Mammary epithelial cell (primary cell): ENCODE data around the gene ABTB2.

ENCODE experiments used
- EZH2 ChIP-seq: IDR thresholded peaks from 2 replicates; pipeline ENCODE4 v1.6.1; 2012; ENCODE audit warnings: low read length, inconsistent platforms, borderline replicate concordance
- TF ChIP-seq, protein P1 (sequence below), 2 donors: IDR thresholded peaks in 1 of 2; conservative IDR thresholded peaks in 1 of 2; 2 replicates each; pipeline ENCODE4 v1.5.1; 2011 to 2012; ENCODE audit warnings: inconsistent platforms in 2 of 2, low read length in 2 of 2, mild to moderate bottlenecking in 2 of 2, control low read depth in 1 of 2, low read depth in 1 of 2; ENCODE audit not compliant: insufficient read depth in 1 of 2; ENCODE audit errors: extremely low read depth in 1 of 2

DNA sequence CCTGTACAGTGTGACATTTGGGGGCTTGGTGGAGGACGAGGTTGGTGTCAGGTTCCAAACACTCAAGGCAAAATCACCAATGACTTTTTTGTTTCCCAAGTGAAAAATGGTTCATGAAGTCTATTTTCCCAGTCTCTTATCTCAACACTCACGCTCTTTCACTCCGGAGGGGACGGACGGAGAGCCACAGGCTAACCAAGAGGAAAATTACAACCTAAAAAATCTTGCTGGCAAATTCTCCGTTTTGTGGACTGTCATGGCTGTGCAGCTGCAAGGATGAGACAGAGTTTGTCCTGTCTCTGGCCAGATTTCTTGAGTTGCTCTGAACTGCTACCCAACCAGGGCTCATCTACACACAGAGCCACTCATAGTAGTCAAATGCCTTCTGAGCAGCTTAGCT lies 101.2 kb downstream of the ABTB2 start:
- TF ChIP-seq, protein P1, sequence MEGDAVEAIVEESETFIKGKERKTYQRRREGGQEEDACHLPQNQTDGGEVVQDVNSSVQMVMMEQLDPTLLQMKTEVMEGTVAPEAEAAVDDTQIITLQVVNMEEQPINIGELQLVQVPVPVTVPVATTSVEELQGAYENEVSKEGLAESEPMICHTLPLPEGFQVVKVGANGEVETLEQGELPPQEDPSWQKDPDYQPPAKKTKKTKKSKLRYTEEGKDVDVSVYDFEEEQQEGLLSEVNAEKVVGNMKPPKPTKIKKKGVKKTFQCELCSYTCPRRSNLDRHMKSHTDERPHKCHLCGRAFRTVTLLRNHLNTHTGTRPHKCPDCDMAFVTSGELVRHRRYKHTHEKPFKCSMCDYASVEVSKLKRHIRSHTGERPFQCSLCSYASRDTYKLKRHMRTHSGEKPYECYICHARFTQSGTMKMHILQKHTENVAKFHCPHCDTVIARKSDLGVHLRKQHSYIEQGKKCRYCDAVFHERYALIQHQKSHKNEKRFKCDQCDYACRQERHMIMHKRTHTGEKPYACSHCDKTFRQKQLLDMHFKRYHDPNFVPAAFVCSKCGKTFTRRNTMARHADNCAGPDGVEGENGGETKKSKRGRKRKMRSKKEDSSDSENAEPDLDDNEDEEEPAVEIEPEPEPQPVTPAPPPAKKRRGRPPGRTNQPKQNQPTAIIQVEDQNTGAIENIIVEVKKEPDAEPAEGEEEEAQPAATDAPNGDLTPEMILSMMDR (conservative IDR thresholded peaks at IDR 0.05 in 1 of 2, IDR thresholded peaks at IDR 0.05 in 1 of 2; ENCODE audit: extremely low read depth in 1 of 2, insufficient read depth in 1 of 2, low read depth in 1 of 2, low read length in 2 of 2), result no peak
- TF ChIP-seq EZH2, result no peak
